ENCODE measurements around the gene GNPTG. TPM values are rescaled to one million over a fixed set of nuclear protein-coding genes. Genes with fewer than 3 reads are reported as not detected.

GNPTG gene
- total RNA-seq, 1 experiment from 2014 or later: 29.4 TPM

DNA sequence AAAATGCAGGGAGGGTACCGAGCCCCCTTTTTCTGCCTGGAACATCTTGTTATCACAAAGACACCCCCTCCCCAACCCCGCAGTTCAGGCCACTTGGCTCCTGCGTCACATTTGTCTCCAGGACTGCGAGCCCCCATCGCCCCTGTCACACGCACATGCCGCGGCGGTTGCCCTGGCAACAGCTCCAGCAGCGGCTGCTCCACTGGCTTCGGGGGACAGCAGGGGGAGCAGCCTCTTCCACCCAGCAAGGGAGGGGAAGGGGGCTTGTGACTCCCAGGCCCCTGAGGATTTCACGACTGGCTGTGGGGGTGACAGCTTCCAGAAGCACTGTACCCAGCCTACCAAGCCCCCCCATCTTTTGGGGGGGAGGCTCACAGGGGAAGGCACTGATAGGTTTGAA is 15.7 kb upstream of the GNPTG start:
- Histone ChIP-seq H3T11ph (ENCODE audit: low read length) (no peak overlapping the region), H2BK5ac (ENCODE audit: insufficient read length, low read length) (no peak overlapping the region), H3K4me2 (ENCODE audit: insufficient read depth, insufficient read length, low read length) (no peak overlapping the region), H2BK120ac (ENCODE audit: low read depth, low read length, poor library complexity, severe bottlenecking) (no peak overlapping the region), H3K27ac (ENCODE audit: insufficient read length, low read depth, low read length) (no peak overlapping the region), H3K23ac (ENCODE audit: insufficient read length, low read depth, low read length) (no peak overlapping the region), H3K14ac (ENCODE audit: insufficient read depth, low read length) (no peak overlapping the region), H4K91ac (ENCODE audit: insufficient read length, low read depth, low read length) (no peak overlapping the region), H2BK15ac (ENCODE audit: low read depth, low read length) (no peak overlapping the region), H3K4me1 (ENCODE audit: insufficient read depth, low read length) (no peaks in the 10 kb centered on the region), H3K79me2 (ENCODE audit: insufficient read depth, low read length) (no peaks in the 10 kb centered on the region), H3K4ac (ENCODE audit: low read depth, low read length) (no peak overlapping the region), H4K5ac (ENCODE audit: insufficient read length, low read depth, low read length) (no peak overlapping the region), H3K27me3 (ENCODE audit: insufficient read depth, low read length) (peaks cover 16% of the 10 kb centered on the region; the same call in 1 of the 2 replicates), H3K56ac (ENCODE audit: insufficient read length, low read depth, low read length) (no peak overlapping the region), H2BK12ac (ENCODE audit: insufficient read length, low read depth, low read length) (no peak overlapping the region), H2AFZ (ENCODE audit: low read length) (no peak overlapping the region), H2BK20ac (ENCODE audit: low read depth, low read length, poor library complexity, severe bottlenecking) (no peak overlapping the region), H3K79me1 (ENCODE audit: insufficient read depth, low read depth, low read length, poor library complexity, severe bottlenecking) (no peaks in the 10 kb centered on the region), H3K23me2 (ENCODE audit: insufficient read length, low read depth, low read length, poor library complexity, severe bottlenecking) (peaks cover 20% of the 10 kb centered on the region), H4K20me1 (ENCODE audit: control insufficient read depth, insufficient read depth, insufficient read length) (no peaks in the 10 kb centered on the region), H3K9ac (ENCODE audit: extremely low read depth, insufficient read length, low read length) (no peak overlapping the region), H3K9me3 (ENCODE audit: control insufficient read depth, low read depth, low read length) (no peaks in the 10 kb centered on the region), H4K8ac (replicated peaks; ENCODE audit: insufficient read length, low read depth, low read length) (no peak overlapping the region), H3K18ac (ENCODE audit: insufficient read length, low read depth, low read length) (no peak overlapping the region), H2AK5ac (ENCODE audit: insufficient read length, low read length) (no peak overlapping the region)
- Mint-ChIP-seq H3K36me3 (ENCODE audit: insufficient read depth in 1 of 3, low read depth in 3 of 3) (no peaks in the 10 kb centered on the region), H3K4me3 (no peak overlapping the region), H3K27ac (no peak overlapping the region), H3K4me1 (peaks cover 12 to 18% of the 10 kb centered on the region in 2 experiments), H3K27me3 (ENCODE audit: low read depth) (peaks cover 52% of the 10 kb centered on the region), H3K9me3 (no peaks in the 10 kb centered on the region)
- WGBS (ENCODE audit: extremely low coverage, insufficient read length, low lambda C conversion rate): no CpG with 5 or more reads among the region's 12 CpGs
- TF ChIP-seq, protein P1, sequence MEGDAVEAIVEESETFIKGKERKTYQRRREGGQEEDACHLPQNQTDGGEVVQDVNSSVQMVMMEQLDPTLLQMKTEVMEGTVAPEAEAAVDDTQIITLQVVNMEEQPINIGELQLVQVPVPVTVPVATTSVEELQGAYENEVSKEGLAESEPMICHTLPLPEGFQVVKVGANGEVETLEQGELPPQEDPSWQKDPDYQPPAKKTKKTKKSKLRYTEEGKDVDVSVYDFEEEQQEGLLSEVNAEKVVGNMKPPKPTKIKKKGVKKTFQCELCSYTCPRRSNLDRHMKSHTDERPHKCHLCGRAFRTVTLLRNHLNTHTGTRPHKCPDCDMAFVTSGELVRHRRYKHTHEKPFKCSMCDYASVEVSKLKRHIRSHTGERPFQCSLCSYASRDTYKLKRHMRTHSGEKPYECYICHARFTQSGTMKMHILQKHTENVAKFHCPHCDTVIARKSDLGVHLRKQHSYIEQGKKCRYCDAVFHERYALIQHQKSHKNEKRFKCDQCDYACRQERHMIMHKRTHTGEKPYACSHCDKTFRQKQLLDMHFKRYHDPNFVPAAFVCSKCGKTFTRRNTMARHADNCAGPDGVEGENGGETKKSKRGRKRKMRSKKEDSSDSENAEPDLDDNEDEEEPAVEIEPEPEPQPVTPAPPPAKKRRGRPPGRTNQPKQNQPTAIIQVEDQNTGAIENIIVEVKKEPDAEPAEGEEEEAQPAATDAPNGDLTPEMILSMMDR (conservative IDR thresholded peaks at IDR 0.05): 0 out of 3 replicates have a peak, but pooled peaks have one; percentile 26
- DNase-seq: no peak
